Astrocyte of the cerebellum (primary cell): ENCODE measurements around the gene CCDC85B.

Source experiments
- DNase-seq: peaks from one replicate; pipeline ENCODE4 v3.0.0-alpha.2; 2011; ENCODE audit warnings: low read depth
- H3K4me3 ChIP-seq: 2 replicates; pipeline ENCODE4 v1.5.1; 2011; ENCODE audit warnings: mild to moderate bottlenecking, low read depth, low read length, moderate library complexity
- CTCF ChIP-seq: IDR thresholded peaks from 2 replicates; pipeline ENCODE4 v1.5.1; 2012; ENCODE audit warnings: low read length, low read depth, moderate library complexity, mild to moderate bottlenecking; ENCODE audit errors: missing control alignments
- in situ Hi-C: cut with HindIII; loops from 2 replicates; pipeline ENCODE4 v1.10.0; 2017; ENCODE audit warnings: low sequenced_read_pairs

CCDC85B gene

GRCh38 chr11:65849771-65850216 is 40.7 kb upstream of the CCDC85B start:
- in situ Hi-C loops = no loop called here
- no peak for TF ChIP-seq CTCF
- H3K4me3 ChIP-seq = no peak overlapping the region
- DNase-seq = no peak

GRCh38 chr11:65850217-65851082 is 40.0 kb upstream of the CCDC85B start:
- TF ChIP-seq CTCF = no peak
- in situ Hi-C loops = no loop called here
- no peak overlapping the region for H3K4me3 ChIP-seq
- DNase-seq = no peak

GRCh38 chr11:65851083-65851579 is 39.3 kb upstream of the CCDC85B start:
- in situ Hi-C loops = no loop called here
- no peak for DNase-seq
- no peak overlapping the region for H3K4me3 ChIP-seq
- peak; percentile 49 for TF ChIP-seq CTCF

- DNase-seq = no peak
- in situ Hi-C loops = no loop called here
- no peak for TF ChIP-seq CTCF
- no peak overlapping the region for H3K4me3 ChIP-seq
Observed at GRCh38 chr11:65851811-65852507, 38.5 kb upstream of the CCDC85B start.

- H3K4me3 ChIP-seq = no peak overlapping the region
- no peak for TF ChIP-seq CTCF
- DNase-seq = no peak
- in situ Hi-C loops = no loop called here
Observed at GRCh38 chr11:65852508-65853245, 37.8 kb upstream of the CCDC85B start.
